Measurements from ENCODE around the gene PLSCR4. TPM values are rescaled to one million over a fixed set of nuclear protein-coding genes. Genes with fewer than 3 reads are reported as not detected.
A peak's percentile ranks its signal among the peaks of the same experiment; 100 is the strongest.

The PLSCR4 gene
- total and polyA plus RNA-seq, 12 donors, result 17.2 to 155 (median 60.1) TPM

DNA sequence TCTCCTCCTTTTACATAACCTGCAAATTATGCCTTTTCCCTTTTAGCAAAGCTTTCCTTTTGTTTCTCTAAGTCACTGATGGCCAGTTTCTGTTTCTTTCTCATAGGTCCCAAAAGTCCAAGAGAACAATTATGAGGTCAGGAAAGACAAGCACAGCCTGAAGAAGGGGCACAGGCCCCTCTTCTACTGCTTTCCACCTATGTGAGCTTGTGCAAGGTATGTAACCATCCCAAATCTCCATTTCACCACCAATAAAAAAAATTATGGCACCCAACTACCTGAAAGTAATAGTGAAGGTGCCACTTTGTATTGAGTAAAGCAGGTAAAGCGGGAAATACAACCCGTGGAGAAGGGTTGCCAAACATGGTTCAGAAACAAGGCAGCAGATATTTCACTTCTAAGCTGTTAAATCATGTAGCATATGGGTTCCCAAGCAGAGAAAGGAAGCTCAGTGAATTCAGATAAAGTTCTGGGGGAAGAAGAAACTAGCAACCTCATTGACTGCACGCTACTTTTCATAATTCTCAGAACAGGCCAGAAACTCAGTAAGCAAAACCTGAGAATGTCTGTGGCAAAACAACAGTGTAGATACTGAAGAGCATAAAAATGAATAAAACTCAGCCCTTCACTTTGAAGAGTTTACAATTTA lies 94.1 kb downstream of the PLSCR4 start:
- intact Hi-C loops (cut with DNase I), result no loop called here
- H3K27me3 ChIP-seq, result no peaks in the 10 kb centered on the region
- TF ChIP-seq, protein P1, sequence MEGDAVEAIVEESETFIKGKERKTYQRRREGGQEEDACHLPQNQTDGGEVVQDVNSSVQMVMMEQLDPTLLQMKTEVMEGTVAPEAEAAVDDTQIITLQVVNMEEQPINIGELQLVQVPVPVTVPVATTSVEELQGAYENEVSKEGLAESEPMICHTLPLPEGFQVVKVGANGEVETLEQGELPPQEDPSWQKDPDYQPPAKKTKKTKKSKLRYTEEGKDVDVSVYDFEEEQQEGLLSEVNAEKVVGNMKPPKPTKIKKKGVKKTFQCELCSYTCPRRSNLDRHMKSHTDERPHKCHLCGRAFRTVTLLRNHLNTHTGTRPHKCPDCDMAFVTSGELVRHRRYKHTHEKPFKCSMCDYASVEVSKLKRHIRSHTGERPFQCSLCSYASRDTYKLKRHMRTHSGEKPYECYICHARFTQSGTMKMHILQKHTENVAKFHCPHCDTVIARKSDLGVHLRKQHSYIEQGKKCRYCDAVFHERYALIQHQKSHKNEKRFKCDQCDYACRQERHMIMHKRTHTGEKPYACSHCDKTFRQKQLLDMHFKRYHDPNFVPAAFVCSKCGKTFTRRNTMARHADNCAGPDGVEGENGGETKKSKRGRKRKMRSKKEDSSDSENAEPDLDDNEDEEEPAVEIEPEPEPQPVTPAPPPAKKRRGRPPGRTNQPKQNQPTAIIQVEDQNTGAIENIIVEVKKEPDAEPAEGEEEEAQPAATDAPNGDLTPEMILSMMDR (IDR thresholded peaks at IDR 0.05), result no peak
- TF ChIP-seq POLR2A (IDR thresholded peaks at IDR 0.05), result no peak
- DNase-seq, result no peak
- peak overlapping the region in 3 of 5 donors; percentile 11 to 61 (median 14) for H3K27ac ChIP-seq
- no peaks in the 10 kb centered on the region for H3K36me3 ChIP-seq (replicated peaks in 1 of 2)
- peaks cover 24 to 38% of the 10 kb centered on the region in 2 donors for H3K4me1 ChIP-seq (replicated peaks in 1 of 2)
- H3K9me3 ChIP-seq (replicated peaks in 1 of 3), result no peaks in the 10 kb centered on the region
- WGBS, 4 donors, result 40 to 66% (median 52%) methylated on average over 3 of the region's 3 CpGs
- no peak overlapping the region for H3K4me3 ChIP-seq

DNA sequence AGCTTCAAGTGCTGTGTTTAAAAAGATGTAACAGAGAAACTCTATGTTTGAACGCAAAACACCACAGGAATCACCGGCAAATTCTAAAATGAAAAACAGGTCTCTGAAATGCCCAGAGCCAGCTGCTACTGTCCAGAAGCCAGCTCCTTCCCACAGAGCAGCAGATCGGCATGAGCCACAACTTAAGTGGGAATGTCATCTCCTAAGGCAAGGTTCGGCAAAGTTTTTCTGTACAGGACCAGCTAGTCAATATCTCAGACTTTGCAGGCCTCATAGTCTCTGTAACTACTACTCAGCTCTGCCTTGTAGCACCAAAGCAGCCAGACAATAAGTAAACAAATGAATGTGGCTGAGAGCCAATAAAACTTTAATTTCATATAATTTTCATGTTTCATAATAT lies 94.8 kb downstream of the PLSCR4 start:
- no peak for DNase-seq
- TF ChIP-seq, protein P1 (IDR thresholded peaks at IDR 0.05), result no peak
- TF ChIP-seq POLR2A (IDR thresholded peaks at IDR 0.05), result no peak
- Histone ChIP-seq H3K9me3 (replicated peaks in 1 of 3) (no peaks in the 10 kb centered on the region), H3K27ac (peak overlapping the region in 3 of 5 donors; percentile 11 to 61 (median 14)), H3K4me1 (replicated peaks in 1 of 2) (peaks cover 24 to 38% of the 10 kb centered on the region in 2 donors), H3K4me3 (no peak overlapping the region), H3K27me3 (no peaks in the 10 kb centered on the region), H3K36me3 (replicated peaks in 1 of 2) (no peaks in the 10 kb centered on the region)
- intact Hi-C loops (cut with DNase I), result no loop called here
- WGBS, 4 donors, result 72 to 90% (median 79%) methylated on average over 4 of the region's 4 CpGs

DNA sequence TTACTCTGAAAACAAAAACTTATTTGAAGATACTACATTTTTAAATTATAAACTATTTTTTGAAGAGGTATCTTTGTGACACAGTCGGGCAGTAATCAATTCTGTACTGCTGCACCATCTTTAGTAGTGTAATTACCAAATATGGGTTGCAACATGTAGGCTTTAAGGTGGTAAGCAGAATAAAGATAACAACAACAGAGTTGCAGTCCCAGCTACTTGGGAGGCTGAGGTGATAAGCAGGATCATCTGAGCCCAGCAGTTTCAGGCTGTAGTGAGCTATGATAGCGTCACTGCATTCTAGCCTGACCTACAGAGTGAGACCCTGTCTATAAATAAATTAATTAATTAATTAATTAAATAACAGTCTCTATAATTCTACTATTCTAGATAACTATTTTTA lies 95.9 kb downstream of the PLSCR4 start:
- Histone ChIP-seq H3K27ac (no peak overlapping the region), H3K36me3 (replicated peaks in 1 of 2) (no peaks in the 10 kb centered on the region), H3K27me3 (no peaks in the 10 kb centered on the region), H3K9me3 (replicated peaks in 1 of 3) (no peaks in the 10 kb centered on the region), H3K4me3 (no peak overlapping the region), H3K4me1 (replicated peaks in 1 of 2) (peaks cover 24 to 38% of the 10 kb centered on the region in 2 donors)
- intact Hi-C loops (cut with DNase I), result no loop called here
- TF ChIP-seq POLR2A (IDR thresholded peaks at IDR 0.05), result no peak
- TF ChIP-seq, protein P1 (IDR thresholded peaks at IDR 0.05), result no peak
- WGBS, 4 donors, result 36 to 74% (median 47%) methylated on average over 2 of the region's 2 CpGs
- no peak for DNase-seq

DNA sequence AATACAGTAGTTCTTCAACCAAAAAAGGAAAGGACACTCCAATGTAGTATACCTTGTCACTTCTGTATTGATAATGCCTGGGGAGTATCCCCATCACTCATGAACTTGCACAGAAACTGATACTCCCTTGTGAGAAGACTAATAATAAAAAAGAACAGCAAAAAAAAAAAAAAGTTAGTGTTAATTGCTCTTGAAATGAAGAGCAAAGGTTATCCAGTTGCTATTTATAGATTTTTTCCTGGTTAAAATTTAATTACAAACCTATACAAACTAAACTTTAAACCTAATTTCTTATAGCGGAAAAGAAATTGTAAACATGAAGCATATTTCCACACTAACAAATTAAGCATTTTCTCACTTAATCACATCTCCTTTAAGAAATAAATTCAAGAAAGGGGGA lies 96.6 kb downstream of the PLSCR4 start:
- DNase-seq, result no peak
- no peak overlapping the region for H3K4me3 ChIP-seq
- H3K27me3 ChIP-seq, result no peaks in the 10 kb centered on the region
- intact Hi-C loops (cut with DNase I), result no loop called here
- WGBS, 4 donors, result 91 to 100% (median 98%) methylated on average over 1 of the region's 1 CpG
- H3K27ac ChIP-seq, result no peak overlapping the region
- H3K4me1 ChIP-seq (replicated peaks in 1 of 2), result peaks cover 24 to 34% of the 10 kb centered on the region in 2 donors
- no peak for TF ChIP-seq POLR2A (IDR thresholded peaks at IDR 0.05)
- TF ChIP-seq, protein P1 (IDR thresholded peaks at IDR 0.05), result no peak
- H3K9me3 ChIP-seq (replicated peaks in 1 of 3), result no peaks in the 10 kb centered on the region
- H3K36me3 ChIP-seq (replicated peaks in 1 of 2), result no peaks in the 10 kb centered on the region

Data from adrenal gland (tissue), 12 donors.